Measurements from ENCODE around the gene ADGRE3.
"Not testable (repeated sequence)": the region's sequence is repeated elsewhere in the genome, so short reads cannot be mapped to it uniquely, and the experiment has no call there.

Gene ADGRE3

DNA sequence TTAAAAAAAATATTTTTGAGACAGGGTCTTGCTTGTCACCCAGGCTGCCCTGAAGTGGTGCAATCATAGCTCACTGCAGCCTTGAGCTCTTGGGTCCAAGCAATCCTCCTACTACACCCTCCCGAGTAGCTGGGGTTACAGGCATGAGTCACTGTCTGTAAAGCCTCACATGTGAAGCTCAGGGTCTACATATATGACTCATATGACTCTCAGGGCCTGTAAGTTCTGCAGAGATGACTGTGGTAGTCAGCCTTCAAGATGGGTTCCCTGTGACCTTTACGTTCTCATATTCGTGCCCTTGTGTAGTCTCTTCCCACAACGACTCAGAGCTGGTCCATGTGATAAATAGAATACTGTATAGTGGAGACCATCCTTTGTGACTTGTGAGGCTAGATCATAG is 85.2 kb downstream of the ADGRE3 start:
- DNase-seq: not testable (repeated sequence)

DNA sequence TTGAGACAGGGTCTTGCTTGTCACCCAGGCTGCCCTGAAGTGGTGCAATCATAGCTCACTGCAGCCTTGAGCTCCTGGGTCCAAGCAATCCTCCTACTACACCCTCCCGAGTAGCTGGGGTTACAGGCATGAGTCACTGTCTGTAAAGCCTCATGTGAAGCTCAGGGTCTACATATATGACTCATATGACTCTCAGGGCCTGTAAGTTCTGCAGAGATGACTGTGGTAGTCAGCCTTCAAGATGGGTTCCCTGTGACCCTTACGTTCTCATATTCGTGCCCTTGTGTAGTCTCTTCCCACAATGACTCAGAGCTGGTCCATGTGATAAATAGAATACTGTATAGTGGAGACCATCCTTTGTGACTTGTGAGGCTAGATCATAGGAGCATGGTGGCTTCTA is 89.5 kb downstream of the ADGRE3 start:
- DNase-seq: not testable (repeated sequence)

DNA sequence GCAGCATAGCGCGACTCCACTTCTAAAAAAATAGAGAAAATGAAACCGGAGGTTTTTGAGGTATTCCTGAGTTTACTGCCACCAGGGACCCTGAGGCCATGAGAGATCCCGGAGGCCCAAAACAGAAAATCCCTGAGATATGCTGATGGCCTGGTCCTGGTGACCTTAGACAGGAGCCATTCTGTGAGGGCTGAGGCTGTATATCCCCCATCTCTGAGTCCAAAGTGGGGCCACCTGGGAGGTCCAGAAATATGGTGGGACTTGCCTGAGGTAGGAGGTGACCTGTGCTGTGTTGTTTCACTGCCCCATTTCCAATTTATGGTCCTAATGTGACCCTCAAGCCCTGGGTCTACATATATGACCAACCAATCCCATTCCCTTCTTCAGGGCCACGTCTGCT is 90.3 kb downstream of the ADGRE3 start:
- not testable (repeated sequence) for DNase-seq

DNA sequence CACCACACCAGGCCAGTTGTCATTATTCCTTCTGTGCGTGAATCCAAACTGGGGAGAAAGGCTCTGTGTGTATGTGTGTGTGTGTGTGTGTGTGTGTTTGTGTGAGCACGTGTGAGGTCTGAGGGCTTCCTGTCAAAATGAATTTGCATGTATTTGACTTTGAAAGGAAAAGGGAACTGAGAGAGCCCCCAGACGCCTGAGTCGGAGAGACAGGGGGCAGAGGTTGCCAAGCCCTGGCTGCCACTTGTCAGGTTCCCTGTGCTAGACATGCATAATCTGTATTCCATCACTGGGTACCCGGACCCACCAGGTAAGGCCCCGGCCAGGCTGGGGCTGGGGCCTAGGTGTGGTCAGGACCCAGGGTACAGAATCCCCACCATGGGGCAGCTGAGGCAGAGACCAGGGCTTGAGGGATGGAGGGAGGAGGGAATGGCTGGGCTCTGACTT is 91.7 kb downstream of the ADGRE3 start, which contains the start of gene CLEC17A:
TSS of gene CLEC17A (plus strand) at position 191 of the 447 bp plus-strand sequence. CDS start at position 268, 77 bp downstream.
- DNase-seq: no peak

DNA sequence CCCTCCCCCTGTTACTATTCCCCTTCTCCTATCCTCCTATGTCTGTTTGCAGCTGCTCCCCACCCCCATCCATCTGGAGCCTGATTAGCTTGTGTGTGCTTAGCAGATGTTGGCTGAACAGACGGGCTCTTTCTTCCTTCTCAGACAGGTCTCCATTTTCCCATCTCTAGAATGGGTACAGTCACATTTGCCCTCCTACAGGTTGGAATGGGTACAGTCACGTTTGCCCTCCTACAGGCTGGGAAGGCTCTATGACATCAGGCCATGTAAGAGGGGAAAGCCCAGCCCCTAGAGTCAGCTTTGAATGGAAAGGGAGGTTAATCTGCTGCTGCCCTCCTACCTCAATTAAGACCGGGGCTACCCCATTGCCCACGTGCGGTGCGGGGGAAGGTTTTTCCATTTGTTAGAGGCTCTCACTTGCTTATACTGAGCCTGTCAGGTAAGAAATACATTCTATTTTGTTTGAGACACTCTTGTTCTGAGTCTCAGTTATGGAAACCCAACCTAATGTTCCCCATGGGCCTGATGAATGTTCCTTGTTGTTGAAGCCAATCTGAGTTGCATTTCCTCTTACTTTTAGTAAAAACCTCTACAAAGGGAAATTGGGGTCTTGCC is 93.9 kb downstream of the ADGRE3 start:
- no peak for DNase-seq

DNA sequence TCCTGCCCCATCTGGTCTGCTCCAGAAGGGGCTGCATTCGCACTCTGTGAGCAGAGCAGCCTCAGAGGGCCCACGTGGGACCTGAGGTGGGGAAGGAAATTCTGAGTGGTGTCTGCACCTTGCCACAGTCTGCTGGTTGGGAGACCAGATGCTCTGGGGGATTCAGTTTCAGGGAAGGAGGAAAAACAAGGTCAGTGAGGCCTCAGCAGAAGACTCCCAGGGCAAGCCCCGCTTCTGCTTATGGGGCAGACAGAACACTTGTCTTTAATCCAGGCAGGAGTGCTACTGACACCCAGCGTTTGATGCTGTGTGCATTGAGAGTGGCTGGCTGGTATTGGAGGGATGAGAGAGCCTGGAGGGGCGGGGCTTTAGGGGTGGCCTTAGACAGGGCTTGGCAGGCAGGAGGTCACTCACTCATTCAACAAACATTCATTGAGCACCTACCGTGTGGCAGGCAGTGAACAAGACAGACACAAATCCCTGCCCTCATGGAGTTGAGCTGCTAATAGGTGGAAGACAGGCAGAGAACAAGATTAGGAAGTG is 96.7 kb downstream of the ADGRE3 start:
- peak; percentile 60 for DNase-seq

DNA sequence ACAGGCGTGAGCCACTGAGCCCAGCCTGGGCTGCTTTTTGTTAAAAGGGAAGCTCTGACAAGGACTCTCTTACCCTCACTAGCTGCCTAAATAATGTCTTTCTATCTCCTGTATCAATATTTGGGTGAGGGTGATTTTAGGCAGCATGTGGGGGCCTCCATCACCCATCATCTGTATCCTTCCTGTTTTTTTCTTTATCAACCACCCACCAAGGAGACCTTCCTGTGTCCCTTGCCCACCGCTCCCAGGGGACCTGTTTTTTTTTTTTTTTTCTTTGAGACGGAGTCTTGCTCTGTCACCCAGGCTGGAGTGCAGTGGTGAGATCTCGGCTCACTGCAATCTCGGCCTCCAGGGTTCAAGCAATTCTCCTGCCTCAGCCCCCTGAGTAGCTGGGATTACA is 97.4 kb downstream of the ADGRE3 start:
- no peak for DNase-seq

DNA sequence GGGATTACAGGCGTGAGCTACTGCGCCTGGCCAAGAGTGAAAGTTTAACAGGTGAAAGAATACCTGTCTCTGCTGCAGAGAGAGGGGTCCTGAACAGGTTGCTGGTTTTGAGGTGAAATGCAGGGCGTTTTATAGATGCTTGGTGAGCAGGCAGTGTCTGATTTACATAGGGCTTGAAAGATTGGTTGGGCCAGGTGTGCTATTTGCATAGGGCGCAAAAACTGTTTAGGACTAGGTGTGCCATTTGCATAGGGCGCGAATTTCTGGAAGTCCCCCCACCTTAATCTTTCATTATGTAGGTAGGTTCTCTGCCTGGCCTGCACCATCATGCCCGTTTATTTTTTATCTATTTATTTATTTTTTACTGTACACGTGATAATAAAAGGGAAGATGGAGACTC is 98.3 kb downstream of the ADGRE3 start:
- no peak for DNase-seq

DNA sequence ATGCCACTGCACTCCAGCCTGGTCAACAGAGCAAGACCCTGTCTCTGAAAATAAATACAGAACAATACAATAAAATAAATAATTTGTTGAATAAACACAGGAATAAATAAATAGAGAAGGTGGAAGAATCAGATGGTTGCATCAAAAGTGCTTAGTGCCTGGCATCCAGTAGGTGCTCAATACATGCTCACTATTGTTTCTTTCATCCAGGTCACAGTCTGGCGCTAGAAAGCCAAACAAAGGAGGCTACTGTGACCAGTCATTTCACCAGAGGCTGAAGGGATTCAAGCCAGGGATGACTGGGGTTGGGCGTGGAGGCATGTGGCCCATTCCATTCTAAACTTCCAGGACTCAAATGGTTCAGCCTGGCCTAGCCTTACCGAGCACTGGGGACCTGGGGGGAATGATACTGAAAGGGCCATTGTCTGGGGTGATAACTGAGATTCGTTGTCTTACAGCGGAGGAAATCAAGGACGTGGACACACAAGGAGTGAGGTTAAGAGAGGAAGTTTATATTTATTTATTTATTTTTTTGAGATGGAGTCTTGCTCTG is 99.1 kb downstream of the ADGRE3 start:
- no peak for DNase-seq

DNA sequence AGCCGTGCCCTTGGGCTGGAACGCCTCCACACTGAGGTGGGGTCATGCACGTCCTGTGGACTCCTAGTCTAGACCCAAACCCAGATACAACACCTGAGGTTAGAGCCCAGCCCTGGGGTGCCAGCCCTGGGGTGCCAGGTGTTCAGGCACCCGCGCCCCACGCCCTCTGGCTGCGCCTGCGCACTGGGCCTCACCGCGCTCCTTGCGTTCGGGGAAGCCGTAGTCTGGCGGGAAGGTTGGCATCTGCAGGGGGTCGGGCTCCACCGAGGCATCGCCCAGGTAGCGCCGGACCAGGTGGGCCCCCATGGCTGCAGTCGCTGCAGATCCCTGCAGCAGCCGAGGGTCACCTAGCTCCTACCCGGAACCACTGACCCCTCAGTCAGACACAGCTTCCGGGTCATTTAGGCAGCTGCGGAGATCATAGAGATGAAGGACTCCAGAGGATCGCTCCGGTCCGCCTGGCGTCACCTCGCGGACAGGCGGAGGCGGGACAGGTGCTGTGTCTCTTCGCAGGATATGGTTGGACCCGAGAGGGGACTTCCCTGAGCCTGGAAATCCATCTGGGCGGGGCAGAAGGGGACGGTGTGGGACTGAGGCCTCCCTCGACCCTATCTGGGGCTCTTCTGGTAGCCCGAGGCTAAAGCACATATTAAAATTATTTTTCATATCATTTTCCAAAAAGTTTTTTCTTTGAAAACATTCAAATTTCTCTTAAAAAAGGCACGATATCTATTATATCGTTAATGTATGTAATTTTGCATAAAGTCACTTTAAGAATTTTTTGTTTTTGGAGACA is 102.8 kb downstream of the ADGRE3 start, which contains the start of gene NDUFB7:
TSS of gene NDUFB7 (minus strand) at position 372 of the 796 bp plus-strand sequence. CDS start at position 306, 66 bp downstream.
- DNase-seq: peak; percentile 97

DNA sequence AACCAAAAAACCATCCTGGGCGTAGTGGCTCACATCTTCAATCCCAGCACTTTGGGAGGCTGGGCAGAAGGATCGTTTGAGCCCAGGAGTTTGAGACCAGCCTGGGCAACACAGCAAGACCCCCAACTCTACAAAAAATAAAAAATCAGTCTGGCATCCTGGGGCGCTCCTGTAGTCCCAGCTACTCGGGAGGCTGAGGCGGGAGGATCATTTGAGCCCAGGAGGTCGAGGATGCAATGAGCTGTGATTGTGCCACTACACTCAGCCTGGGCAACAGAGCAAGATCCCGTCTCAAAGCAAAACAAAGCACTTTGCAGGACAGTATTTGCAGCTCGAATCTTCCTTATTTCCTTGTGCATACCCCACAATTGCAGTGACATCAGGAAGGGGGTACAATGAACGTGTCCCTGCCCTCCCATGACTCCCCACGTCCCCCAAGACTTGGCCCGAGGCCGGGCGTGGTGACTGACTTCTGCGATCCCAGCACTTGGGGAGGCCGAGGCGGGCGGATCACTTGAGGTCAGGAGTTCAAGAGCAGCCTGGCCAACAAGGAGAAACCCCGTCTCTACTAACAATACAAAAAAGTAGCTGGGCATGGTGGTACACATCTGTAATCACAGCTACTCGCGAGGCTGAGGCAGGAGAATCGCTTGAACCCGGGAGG is 103.6 kb downstream of the ADGRE3 start:
- no peak for DNase-seq
